22Rv1 (cell line): Measurements from ENCODE around the gene FGFBP1.

ENCODE experiments used
- H3K27ac ChIP-seq: fragments of 450-650 bp; 2 replicates; pipeline ENCODE4 v1.5.1; 2017
- ZFX ChIP-seq: fragments of 450-650 bp; IDR thresholded peaks from 2 replicates; pipeline ENCODE4 v1.6.1; 2017; ENCODE audit warnings: antibody characterized with exemption, borderline replicate concordance
- TF ChIP-seq, protein P1 (sequence below): fragments of 450-650 bp; IDR thresholded peaks from 2 replicates; pipeline ENCODE4 v1.5.1; 2017; ENCODE audit warnings: mild to moderate bottlenecking

FGFBP1 gene

DNA sequence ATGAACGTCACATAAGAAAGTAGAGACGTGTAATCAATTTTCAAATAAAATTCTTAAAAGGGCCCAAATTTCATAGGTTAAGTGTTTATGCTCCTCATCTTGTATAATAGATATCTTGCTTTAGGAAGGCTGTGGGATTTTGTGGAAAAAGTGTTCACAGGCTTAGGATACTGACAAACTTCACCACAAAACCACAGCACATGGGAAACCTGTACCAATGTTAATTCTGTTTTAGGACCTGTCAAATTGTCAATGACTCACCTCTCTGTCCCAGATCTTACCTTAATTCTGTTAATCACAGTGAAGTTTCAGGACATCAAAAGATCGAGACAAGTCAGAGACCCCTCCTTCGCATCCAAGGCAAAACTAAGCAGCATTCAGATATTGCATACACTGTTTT lies 24.2 kb downstream of the FGFBP1 start:
- no peak overlapping the region for H3K27ac ChIP-seq
- no peak for TF ChIP-seq ZFX
- TF ChIP-seq, protein P1, sequence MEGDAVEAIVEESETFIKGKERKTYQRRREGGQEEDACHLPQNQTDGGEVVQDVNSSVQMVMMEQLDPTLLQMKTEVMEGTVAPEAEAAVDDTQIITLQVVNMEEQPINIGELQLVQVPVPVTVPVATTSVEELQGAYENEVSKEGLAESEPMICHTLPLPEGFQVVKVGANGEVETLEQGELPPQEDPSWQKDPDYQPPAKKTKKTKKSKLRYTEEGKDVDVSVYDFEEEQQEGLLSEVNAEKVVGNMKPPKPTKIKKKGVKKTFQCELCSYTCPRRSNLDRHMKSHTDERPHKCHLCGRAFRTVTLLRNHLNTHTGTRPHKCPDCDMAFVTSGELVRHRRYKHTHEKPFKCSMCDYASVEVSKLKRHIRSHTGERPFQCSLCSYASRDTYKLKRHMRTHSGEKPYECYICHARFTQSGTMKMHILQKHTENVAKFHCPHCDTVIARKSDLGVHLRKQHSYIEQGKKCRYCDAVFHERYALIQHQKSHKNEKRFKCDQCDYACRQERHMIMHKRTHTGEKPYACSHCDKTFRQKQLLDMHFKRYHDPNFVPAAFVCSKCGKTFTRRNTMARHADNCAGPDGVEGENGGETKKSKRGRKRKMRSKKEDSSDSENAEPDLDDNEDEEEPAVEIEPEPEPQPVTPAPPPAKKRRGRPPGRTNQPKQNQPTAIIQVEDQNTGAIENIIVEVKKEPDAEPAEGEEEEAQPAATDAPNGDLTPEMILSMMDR = no peak

DNA sequence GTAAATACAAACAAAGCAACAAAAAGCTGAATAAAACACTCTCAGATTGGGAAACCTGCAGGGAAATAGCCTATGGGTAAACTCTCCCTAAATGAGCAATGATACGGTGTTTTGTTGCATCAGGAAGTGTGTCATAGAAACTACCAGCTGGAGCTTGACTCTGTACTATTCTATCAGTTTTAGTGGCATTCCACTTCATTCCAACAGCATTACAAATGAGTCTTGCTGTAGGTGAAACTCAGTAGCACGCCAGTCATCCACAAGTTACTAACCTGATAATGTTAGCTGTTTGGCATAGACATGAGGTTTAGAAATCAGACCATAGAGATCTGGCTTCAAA lies 24.9 kb downstream of the FGFBP1 start:
- TF ChIP-seq ZFX = no peak
- TF ChIP-seq, protein P1 = no peak

DNA sequence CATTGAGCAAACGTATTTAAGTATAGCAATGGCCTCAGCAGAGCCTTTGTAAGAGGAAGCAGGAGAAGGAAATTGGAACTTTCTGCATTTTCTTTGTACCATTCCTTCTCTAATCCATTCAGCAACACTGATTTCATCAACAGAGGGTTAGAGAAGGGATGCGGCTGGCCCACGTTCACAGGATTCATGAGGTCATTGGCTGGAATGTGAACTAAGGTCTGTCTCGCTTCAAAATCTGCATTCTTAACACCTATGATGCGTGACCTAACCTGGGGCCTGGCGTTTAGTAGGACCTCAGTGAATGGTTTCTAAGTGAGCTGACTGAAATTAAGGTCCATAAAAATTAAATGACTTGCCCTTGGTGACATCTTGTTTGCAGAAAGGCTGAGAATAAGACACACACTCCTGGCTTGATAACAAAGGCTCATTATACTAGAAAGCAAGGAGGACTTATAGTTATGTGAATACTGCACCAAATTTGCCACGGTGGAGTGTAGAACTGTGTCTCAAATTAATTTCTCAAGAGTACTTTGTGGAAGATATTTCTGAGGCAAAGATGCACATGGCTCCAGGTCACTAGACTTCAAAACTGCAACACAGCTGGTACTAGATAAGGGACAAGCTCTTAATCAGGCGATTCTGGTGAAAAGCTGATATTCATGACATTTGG lies 25.4 kb downstream of the FGFBP1 start:
- no peak overlapping the region for H3K27ac ChIP-seq
- TF ChIP-seq ZFX = no peak
- TF ChIP-seq, protein P1 = no peak

More for the DNA sequence above, 24.9 kb downstream of the FGFBP1 start:
- no peak overlapping the region for H3K27ac ChIP-seq

DNA sequence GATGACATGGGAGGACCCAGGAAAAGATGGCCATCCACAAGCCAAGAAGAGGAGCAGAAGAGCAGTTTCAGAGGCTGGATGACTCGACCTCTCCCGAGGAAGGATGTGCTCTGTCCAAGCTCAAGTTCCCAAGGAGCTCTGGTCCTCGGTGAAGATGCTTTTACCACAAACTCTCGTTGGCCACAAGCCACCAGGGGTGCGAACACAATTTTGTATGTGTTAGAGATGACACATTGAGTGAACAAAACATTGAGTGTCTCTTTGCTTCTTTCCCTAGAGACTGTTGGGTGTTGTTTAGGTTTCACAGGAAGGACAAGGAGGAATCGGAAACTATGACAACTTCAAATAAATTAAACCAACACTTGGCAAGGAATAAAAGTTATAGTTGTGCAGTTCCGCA lies 26.3 kb downstream of the FGFBP1 start:
- H3K27ac ChIP-seq = no peak overlapping the region
- TF ChIP-seq, protein P1 = no peak
- TF ChIP-seq ZFX = no peak

DNA sequence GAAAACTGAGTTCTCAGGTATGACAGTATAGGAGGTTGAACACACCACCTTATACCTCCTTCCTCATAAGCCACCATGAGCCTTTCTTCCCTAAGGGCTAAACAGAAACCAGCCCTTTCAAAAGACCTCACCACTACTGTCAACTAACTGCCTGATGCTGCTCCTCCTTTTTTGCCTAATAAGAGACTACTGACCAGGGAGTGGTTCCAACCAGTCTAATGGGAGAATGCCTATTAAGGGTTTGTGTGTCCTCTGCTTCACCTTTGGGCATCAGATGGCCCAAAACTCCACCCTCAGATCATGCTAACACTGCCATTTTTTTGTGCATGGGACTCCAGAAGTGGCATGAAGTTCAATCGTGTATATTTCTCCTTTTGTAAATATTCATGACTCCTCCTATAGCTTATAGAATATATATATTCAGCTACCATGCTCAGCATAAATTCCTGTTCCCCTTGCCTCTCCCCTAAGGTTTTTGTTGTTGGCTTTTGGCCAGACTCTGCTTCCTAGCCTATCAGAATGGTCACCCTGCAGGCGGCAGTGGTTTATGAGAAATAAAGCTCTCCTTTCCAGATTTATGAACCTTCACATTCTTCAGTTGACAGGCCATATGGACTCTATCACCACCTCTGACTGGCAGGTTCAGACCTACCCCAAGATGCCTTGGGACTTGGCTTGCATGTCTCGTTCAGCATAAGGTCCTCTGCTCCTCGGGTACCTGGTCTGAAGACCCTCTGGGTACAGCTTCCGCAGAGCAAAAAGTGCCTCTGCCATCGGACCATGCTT lies 28.2 kb downstream of the FGFBP1 start:
- TF ChIP-seq ZFX = no peak
- TF ChIP-seq, protein P1 = no peak
- H3K27ac ChIP-seq = no peak overlapping the region

DNA sequence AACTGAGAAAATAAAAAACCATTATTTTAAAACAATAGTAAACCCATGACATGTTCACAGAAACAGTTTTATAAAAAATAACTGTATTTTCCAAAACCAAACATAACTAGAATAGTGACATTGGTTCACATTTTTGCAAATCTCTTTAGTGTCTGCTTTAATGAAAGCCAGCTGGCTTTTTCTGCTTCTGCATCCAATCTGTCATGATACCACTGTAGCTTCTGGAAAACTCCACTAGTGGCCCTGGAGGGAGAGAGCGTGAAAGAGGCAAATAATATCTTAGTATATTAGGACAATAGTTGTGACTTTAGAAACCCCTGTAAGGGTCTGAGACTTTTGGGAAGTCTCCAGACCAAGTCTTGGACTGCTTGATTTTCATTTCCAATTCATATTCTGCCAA lies 31.1 kb downstream of the FGFBP1 start:
- H3K27ac ChIP-seq = no peak overlapping the region
- TF ChIP-seq, protein P1 = no peak
- TF ChIP-seq ZFX = no peak

DNA sequence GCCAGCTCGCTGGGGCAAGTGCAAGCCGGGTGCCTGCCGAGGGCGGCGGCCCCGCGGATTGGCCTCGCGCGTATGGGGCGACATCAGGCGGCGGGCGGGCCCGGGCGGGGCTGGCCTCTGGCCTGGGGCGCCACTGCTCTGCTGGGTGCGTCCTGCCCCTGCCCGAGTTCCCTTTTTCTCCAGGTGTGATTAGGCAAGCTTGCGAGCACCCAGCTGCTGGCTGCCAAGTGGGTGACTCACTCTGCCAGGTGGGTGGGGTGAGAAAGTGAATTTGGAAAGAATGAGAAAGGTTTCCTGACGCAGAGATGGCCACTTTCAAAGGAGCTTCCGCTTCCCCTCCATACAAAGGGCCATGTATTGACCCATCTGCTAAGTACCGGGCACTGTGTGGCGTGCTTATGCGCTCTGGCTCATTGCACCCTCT lies 32.5 kb downstream of the FGFBP1 start:
- no peak for TF ChIP-seq ZFX

More for the DNA sequence above, 32.5 kb downstream of the FGFBP1 start:
- H3K27ac ChIP-seq = no peak overlapping the region
